ENCODE data around the gene NPS.

- TF ChIP-seq RARB (CRISPR knock-in tag; IDR thresholded peaks at IDR 0.05) (no peak), CREB5 (CRISPR knock-in tag; IDR thresholded peaks at IDR 0.05; ENCODE audit: low read depth) (no peak), SNAI2 (CRISPR knock-in tag; IDR thresholded peaks at IDR 0.05) (no peak)
- TF ChIP-seq, protein P1, sequence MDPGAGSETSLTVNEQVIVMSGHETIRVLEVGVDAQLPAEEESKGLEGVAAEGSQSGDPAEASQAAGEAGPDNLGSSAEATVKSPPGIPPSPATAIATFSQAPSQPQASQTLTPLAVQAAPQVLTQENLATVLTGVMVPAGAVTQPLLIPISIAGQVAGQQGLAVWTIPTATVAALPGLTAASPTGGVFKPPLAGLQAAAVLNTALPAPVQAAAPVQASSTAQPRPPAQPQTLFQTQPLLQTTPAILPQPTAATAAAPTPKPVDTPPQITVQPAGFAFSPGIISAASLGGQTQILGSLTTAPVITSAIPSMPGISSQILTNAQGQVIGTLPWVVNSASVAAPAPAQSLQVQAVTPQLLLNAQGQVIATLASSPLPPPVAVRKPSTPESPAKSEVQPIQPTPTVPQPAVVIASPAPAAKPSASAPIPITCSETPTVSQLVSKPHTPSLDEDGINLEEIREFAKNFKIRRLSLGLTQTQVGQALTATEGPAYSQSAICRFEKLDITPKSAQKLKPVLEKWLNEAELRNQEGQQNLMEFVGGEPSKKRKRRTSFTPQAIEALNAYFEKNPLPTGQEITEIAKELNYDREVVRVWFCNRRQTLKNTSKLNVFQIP (CRISPR knock-in tag; IDR thresholded peaks at IDR 0.05; ENCODE audit: borderline replicate concordance, low read depth), result no peak
- TF ChIP-seq, protein P2, sequence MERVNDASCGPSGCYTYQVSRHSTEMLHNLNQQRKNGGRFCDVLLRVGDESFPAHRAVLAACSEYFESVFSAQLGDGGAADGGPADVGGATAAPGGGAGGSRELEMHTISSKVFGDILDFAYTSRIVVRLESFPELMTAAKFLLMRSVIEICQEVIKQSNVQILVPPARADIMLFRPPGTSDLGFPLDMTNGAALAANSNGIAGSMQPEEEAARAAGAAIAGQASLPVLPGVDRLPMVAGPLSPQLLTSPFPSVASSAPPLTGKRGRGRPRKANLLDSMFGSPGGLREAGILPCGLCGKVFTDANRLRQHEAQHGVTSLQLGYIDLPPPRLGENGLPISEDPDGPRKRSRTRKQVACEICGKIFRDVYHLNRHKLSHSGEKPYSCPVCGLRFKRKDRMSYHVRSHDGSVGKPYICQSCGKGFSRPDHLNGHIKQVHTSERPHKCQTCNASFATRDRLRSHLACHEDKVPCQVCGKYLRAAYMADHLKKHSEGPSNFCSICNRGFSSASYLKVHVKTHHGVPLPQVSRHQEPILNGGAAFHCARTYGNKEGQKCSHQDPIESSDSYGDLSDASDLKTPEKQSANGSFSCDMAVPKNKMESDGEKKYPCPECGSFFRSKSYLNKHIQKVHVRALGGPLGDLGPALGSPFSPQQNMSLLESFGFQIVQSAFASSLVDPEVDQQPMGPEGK (CRISPR knock-in tag; IDR thresholded peaks at IDR 0.05; ENCODE audit: borderline replicate concordance), result no peak
These were observed 16.9 kb upstream of the NPS start for GRCh38 chr10:127532193-127532592.
